GM21528 (cell line): Measurements from ENCODE around the gene CDC45.

Source experiments
- ATAC-seq: cut with Tn5 transposase; IDR thresholded peaks from one replicate; pipeline ENCODE4 v1.9.1; 2021; ENCODE audit warnings: mild to moderate bottlenecking, moderate library complexity; ENCODE audit not compliant: unreplicated experiment, low FRiP score

Gene CDC45

GRCh38 chr22:19490628-19491230, 11.0 kb downstream of the CDC45 start:
- no peak for ATAC-seq

- no peak for ATAC-seq
Measured at GRCh38 chr22:19492504-19493174, 12.9 kb downstream of the CDC45 start.

- ATAC-seq = no peak
Measured at GRCh38 chr22:19494001-19494560, 14.4 kb downstream of the CDC45 start.

GRCh38 chr22:19494676-19495173, 15.0 kb downstream of the CDC45 start:
- ATAC-seq = no peak

GRCh38 chr22:19495562-19496323, 16.0 kb downstream of the CDC45 start:
- ATAC-seq = no peak

- no peak for ATAC-seq
Measured at GRCh38 chr22:19496324-19496630, 16.6 kb downstream of the CDC45 start.

- no peak for ATAC-seq
Measured at GRCh38 chr22:19497245-19497644, 17.5 kb downstream of the CDC45 start.

GRCh38 chr22:19498154-19498865, 18.6 kb downstream of the CDC45 start:
- ATAC-seq = no peak

- ATAC-seq = no peak
Measured at GRCh38 chr22:19498866-19499190, 19.1 kb downstream of the CDC45 start.

- no peak for ATAC-seq
Measured at GRCh38 chr22:19499236-19499879, 19.6 kb downstream of the CDC45 start.

- ATAC-seq = no peak
Measured at GRCh38 chr22:19499880-19500242, 20.1 kb downstream of the CDC45 start.

GRCh38 chr22:19501897-19502447, 22.3 kb downstream of the CDC45 start:
- no peak for ATAC-seq

- no peak for ATAC-seq
Measured at GRCh38 chr22:19503367-19503766, 23.6 kb downstream of the CDC45 start.

- no peak for ATAC-seq
Measured at GRCh38 chr22:19503869-19504268, 24.1 kb downstream of the CDC45 start.

GRCh38 chr22:19504900-19505734, 25.4 kb downstream of the CDC45 start:
- no peak for ATAC-seq

- ATAC-seq = no peak
Measured at GRCh38 chr22:19505735-19506126, 26.0 kb downstream of the CDC45 start.

GRCh38 chr22:19506212-19506611, 26.5 kb downstream of the CDC45 start:
- no peak for ATAC-seq

- ATAC-seq = no peak
Measured at GRCh38 chr22:19507534-19507861, 27.8 kb downstream of the CDC45 start.

GRCh38 chr22:19508024-19508776, 28.5 kb downstream of the CDC45 start:
- no peak for ATAC-seq
